Measurements from ENCODE around the gene SNPH. TPM values are rescaled to one million over a fixed set of nuclear protein-coding genes. Genes with fewer than 3 reads are reported as not detected.

The SNPH gene
- total and polyA plus RNA-seq, 2 donors from 2014 or later = 3.1 TPM

- DNase-seq = no peak
- Histone ChIP-seq H3K4me1 (ENCODE audit: control insufficient read depth in 2 of 3, insufficient read depth in 2 of 3, low read depth in 1 of 3, low read length in 3 of 3) (no peaks in the 10 kb centered on the region), H3K4me3 (ENCODE audit: low read length in 3 of 3) (no peak overlapping the region), H3K9me3 (ENCODE audit: control insufficient read depth in 2 of 3, insufficient read depth in 1 of 3, low read length in 3 of 3) (no peaks in the 10 kb centered on the region), H3K9ac (ENCODE audit: low read length in 3 of 3) (no peak overlapping the region), H3K27me3 (ENCODE audit: control insufficient read depth, insufficient read depth, low read length) (no peaks in the 10 kb centered on the region), H3K36me3 (ENCODE audit: control insufficient read depth in 2 of 3, insufficient read depth in 3 of 3, low read length in 3 of 3) (no peaks in the 10 kb centered on the region), H3K27ac (ENCODE audit: low read depth in 2 of 2, low read length in 2 of 2) (no peak overlapping the region)
- no peak for TF ChIP-seq CTCF (IDR thresholded peaks at IDR 0.05; ENCODE audit: borderline replicate concordance, extremely low read depth, insufficient read depth)
- no peak for FAIRE-seq
- intact Hi-C loops (cut with DNase I) = no loop called here
Measured at GRCh38 chr20:1272368-1273100, 6.4 kb downstream of the SNPH start.

GRCh38 chr20:1273366-1273765 is 7.3 kb downstream of the SNPH start:
- Histone ChIP-seq H3K4me3 (ENCODE audit: low read length in 3 of 3) (no peak overlapping the region), H3K9ac (ENCODE audit: low read length in 3 of 3) (no peak overlapping the region), H3K36me3 (ENCODE audit: control insufficient read depth in 2 of 3, insufficient read depth in 3 of 3, low read length in 3 of 3) (no peaks in the 10 kb centered on the region), H3K9me3 (ENCODE audit: control insufficient read depth in 2 of 3, insufficient read depth in 1 of 3, low read length in 3 of 3) (no peaks in the 10 kb centered on the region), H3K27me3 (ENCODE audit: control insufficient read depth, insufficient read depth, low read length) (no peaks in the 10 kb centered on the region), H3K4me1 (ENCODE audit: control insufficient read depth in 2 of 3, insufficient read depth in 2 of 3, low read depth in 1 of 3, low read length in 3 of 3) (no peaks in the 10 kb centered on the region), H3K27ac (ENCODE audit: low read depth in 2 of 2, low read length in 2 of 2) (no peak overlapping the region)
- no peak for TF ChIP-seq CTCF (IDR thresholded peaks at IDR 0.05; ENCODE audit: borderline replicate concordance, extremely low read depth, insufficient read depth)
- DNase-seq (peak in 2 of 5 donors; percentile 17 to 21), FAIRE-seq (no peak)
- intact Hi-C loops (cut with DNase I) = no loop called here

- no peaks in the 10 kb centered on the region for H3K27me3 ChIP-seq (ENCODE audit: control insufficient read depth, insufficient read depth, low read length)
- no peaks in the 10 kb centered on the region for H3K36me3 ChIP-seq (ENCODE audit: control insufficient read depth in 2 of 3, insufficient read depth in 3 of 3, low read length in 3 of 3)
- DNase-seq = no peak
- H3K4me1 ChIP-seq (ENCODE audit: control insufficient read depth in 2 of 3, insufficient read depth in 2 of 3, low read depth in 1 of 3, low read length in 3 of 3) = no peaks in the 10 kb centered on the region
- TF ChIP-seq CTCF (IDR thresholded peaks at IDR 0.05; ENCODE audit: borderline replicate concordance, extremely low read depth, insufficient read depth) = no peak
- FAIRE-seq = no peak
- no peak overlapping the region for H3K4me3 ChIP-seq (ENCODE audit: low read length in 3 of 3)
- no peaks in the 10 kb centered on the region for H3K9me3 ChIP-seq (ENCODE audit: control insufficient read depth in 2 of 3, insufficient read depth in 1 of 3, low read length in 3 of 3)
- no peak overlapping the region for H3K9ac ChIP-seq (ENCODE audit: low read length in 3 of 3)
- intact Hi-C loops (cut with DNase I) = no loop called here
- H3K27ac ChIP-seq (ENCODE audit: low read depth in 2 of 2, low read length in 2 of 2) = no peak overlapping the region
Measured at GRCh38 chr20:1274485-1275311, 8.6 kb downstream of the SNPH start.
